GM18517 (cell line): ENCODE results near the gene RASL11B.
"Not testable (repeated sequence)": the region's sequence is repeated elsewhere in the genome, so short reads cannot be mapped to it uniquely, and the experiment has no call there.

ENCODE experiments used
- ATAC-seq: cut with Tn5 transposase; IDR thresholded peaks from one replicate; pipeline ENCODE4 v1.9.1; 2021; ENCODE audit warnings: mild to moderate bottlenecking, moderate library complexity; ENCODE audit not compliant: unreplicated experiment

Gene RASL11B, protein sequence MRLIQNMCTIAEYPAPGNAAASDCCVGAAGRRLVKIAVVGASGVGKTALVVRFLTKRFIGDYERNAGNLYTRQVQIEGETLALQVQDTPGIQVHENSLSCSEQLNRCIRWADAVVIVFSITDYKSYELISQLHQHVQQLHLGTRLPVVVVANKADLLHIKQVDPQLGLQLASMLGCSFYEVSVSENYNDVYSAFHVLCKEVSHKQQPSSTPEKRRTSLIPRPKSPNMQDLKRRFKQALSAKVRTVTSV

DNA sequence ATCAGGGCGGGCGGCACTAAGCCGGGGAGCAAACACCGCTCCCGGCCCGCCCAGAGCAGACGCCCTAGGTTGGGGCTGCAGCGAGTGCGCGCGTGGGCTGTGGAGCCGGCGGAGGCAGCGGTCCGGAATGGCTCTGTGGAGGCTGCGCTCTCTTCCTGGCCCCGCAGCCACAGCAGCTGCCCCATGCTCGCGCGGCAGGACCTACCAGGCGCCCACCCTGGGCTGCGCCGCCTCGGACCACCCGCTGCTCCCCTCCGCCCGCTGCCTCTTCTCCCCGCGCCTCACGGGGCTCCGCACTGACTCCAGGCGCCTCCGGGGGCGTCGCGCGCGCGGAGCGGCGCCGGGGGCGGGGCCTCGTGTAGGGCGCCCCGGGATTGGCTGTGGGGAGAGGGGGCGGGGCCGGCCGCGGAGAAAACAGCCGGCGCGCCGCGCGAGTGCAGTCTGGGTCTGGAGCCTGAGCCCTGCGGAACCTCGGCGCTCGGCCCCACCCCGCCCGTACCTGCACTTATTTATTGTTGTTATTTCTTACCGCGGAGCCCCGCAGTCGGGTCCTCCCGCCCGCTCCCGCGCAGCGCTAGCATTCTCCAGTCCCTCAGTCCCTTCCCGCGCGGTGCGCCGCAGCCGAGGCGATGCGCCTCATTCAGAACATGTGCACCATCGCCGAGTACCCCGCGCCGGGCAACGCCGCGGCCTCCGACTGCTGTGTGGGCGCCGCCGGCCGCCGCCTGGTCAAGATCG is at the start of gene RASL11B:
TSS of gene RASL11B (plus strand) at position 439 of the 738 bp plus-strand sequence. CDS start at position 630, 191 bp downstream.
- peak; percentile 97 for ATAC-seq

DNA sequence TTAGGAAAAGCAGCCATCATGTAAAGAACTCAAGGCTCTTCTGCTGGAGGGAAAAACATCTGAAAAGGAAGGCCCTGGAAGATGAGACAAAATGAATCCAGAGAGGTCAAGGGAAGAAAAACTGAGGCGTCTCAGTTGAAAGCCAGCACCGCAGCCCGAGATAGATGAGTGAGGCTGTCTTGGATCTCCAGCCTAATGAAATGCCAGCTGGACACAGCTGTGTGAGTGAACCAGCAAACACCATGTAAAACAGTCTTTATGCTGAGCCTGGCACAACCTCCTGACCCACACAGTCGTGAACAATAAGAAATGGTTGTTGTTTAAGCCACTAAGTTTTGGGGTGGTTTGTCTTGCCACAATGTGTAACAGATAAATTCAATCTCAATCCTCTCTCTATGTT is 48.6 kb upstream of the RASL11B start:
- ATAC-seq: no peak

DNA sequence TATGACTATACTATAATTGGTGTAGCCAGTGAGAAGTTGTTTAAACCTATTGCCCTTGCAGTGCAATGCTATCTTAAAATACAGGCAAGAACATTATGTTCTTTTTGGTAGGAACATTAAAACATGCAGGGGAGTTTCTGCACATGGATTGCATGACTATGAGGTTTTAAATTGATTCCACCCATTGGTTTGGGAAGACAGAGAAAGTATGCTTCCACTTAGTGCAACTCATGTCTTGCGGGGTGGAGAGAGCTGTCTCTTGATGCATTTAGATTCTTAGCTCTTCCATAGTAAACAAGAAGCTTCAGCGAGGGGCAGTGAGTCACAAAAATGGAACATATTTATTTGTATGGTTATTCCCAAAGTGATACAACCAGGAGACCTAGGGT is 39.5 kb upstream of the RASL11B start:
- no peak for ATAC-seq

DNA sequence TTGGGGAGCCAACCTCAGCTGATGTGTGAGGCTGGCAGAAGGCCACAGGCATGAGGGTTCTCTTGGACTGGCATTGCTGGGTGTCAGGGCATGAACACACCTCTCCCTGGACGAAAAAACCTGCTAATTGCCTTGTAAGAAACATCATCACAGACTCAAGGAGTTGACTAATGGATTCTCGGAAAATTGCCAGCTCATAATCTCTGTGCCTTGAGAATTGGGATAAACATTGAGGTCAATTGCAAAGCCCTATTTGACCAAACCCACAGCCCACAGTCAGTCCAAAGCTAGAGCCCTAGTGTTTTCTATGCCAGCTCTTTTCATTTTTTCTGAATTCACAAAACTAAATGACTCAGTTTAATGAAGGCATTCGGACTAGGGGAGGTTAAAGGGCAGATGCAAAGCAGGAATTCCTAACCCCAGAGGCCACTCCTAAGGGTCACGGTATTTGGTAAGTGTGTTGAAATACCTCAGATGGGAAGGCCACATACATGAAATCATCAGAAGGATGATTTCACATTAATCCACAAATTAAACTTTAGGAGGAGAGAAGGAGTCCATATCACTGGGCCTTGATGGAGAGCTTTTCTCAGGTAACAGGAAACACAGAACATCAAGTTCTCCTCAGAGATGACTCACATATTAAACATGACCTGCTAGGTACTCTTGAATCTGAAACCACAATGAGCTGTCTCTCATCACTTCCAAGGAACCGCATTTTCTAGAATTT is 39.0 kb upstream of the RASL11B start:
- no peak for ATAC-seq

DNA sequence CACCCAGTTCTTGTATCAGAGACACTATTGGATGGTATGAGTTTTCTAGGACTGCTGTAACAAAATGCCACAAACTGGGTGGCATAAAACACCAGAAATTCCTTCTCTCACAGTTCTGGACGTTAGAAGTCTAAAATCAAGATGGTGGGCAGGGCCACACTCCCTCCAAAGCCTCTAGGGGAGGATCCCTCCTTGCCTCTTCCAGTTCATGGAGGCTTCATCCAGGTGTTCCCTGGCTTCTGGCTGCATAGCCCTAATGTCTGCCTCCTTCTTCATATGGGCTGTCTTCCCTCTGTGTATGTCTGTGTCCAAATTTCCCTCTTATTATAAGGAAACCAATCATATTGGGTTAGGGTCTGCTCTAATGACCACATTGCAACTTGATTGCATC is 38.4 kb upstream of the RASL11B start:
- no peak for ATAC-seq

DNA sequence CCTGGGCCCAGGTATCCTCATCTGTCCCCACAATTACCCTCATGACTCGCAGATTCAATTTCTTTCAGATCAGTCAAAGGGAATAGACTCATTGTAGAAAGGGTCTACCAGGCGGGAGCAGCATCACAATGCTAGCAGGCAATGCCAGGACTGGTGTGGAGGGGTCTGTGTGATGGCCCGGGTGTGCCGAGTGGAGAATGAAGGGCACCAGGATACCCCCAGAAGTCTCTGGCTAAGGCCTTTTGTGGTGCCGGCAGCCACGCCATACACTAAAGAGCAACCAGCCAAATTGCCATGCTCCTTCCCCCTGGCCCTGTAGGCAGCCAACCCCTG is 37.9 kb upstream of the RASL11B start:
- ATAC-seq: no peak

DNA sequence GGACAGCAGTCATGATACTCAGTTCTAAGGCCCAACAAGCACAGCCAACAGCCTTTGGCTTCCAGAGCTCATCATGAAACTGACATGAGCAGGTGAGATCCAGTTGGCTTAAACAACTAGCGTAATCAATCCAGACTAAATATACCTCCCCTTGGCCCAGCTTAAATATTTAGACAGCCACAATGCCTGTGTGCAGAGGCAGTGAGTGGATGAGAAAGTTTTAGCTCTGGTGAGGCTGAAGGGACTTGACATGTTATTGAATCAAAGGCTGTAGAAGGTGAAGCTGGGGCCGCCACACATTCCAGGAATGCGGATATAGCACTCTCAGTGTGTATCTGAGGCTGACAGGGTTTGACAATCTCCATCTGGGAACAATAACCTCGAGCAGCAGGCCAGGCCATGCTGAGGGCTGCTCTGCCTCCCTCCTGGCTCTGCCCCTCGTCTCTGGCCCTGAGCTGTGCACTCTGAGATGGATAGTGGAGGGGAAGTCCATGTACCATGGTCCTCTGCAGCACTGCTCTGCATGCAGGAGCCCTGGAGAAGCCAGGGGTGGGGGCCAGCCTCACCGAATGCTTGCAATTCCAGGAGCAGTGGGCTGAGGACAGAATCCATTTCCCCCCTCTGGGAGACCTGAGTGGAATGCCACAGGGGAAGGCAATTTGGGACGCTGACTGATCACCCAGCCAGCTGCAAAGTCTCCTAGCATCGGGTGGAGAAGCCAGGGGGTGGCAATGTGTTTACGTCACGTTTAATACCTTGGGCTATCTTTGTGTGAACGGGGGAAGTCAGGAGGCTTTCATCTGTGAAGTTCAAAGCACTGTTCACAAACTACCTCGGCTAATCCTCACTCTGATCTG is 37.3 kb upstream of the RASL11B start:
- no peak for ATAC-seq

DNA sequence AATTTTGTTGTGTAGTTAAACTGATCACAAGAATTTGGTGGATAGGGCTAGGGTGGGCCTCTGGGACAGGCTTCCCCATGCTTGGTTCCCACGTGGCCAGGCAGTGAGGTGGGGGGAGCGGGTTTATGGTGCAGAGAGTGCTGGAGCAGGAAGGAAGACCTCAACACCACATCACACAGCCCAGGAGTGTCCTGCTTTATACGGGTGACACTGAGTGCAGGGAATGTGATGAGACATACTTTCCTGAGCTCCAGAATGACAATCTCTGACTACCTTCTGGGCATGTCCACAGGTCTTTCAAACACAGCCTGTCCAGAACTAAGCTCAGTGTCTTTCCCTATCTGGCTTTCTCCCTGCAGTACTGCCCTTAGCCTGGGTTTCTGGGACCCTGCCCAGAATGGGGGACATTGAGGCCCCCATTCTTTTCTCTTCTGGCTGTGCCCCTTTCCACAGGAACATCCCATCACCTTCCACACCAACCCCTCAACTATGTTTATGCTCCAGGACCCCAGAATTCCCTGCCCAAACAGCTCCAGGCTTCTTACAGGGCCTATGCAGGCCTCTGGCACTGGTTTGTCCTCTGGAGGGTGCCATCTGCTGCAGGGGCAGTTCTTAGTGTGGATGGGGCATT is 36.5 kb upstream of the RASL11B start:
- no peak for ATAC-seq

DNA sequence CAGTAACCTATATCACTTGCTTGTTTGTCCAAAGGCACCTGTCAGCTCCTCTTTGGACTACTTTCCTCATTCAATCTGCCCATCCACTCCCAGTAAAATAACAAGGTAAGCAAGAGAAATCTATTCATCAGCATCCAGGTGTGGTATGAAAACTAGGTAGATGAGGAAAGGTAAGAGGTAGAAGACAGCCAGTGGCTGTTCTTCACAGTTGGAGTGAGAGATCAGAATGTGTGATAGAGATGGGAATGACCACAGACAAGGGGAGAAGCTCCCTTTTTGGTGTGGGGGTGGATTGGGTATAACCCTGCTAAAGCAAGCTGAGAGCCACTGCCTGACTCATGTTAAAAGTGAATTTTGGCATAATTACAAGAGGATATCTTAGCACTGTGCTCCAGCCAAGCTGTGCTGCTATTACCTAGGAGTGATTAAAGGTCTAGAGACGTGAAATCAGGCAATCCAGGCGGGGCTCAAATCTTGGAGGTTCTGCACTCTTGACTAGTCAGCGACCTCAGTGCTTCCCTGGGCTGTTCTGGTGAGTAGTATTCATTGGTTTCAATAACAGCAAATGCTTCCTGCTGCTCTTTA is 28.1 kb upstream of the RASL11B start:
- ATAC-seq: no peak

DNA sequence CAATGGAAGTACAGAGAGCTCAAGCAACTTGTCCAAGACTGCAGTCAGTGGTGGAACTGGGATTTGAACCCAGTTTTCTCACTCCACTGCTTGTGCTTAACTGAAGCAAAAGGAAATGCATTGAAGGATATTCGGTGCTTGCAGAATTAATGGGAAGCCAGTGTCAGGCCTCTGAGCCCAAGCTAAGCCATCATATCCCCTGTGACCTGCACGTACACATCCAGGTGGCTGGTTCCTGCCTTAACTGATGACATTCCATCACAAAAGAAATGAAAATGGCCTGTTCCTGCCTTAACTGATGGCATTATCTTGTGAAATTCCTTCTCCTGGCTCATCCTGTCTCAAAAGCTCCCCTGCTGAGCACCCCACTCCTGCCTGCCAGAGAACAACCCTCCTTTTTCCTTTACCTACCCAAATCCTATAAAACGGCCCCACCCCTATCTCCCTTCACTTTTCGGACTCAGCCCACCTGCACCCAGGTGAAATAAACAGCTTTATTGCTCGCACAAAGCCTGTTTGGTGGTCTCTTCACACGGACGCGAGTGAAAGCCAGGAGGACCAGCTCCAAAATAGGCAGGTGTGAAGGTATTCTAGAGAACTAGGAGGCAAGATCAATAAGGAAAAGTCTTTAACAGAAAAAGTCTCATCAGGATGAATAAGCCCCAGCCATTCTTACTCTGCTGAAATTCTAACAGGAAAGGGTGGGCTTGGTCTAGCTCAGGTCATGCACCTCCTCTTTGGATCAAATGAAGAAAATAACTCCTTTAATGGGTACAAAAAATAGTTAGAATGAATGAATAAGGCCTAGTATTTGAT is 27.3 kb upstream of the RASL11B start:
- not testable (repeated sequence) for ATAC-seq

DNA sequence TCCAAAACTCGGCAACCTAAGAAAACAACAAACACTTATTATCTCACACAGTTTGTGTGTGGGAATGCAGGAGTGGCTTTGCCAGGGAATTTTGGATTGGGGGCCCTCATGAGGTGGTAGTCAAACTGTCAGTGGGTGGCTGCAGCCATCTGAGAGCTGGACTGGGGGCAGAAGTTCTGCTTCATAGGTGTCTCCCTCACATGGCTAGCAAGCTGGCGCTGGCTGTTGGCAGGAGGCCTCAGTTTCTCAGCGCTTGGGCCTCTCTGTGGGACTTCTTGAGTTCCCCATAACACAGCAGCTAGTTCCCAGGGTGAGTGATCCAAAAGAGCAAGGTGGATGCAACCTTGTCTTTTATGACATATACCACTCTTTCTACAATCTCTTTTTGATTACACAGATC is 26.0 kb upstream of the RASL11B start:
- no peak for ATAC-seq

DNA sequence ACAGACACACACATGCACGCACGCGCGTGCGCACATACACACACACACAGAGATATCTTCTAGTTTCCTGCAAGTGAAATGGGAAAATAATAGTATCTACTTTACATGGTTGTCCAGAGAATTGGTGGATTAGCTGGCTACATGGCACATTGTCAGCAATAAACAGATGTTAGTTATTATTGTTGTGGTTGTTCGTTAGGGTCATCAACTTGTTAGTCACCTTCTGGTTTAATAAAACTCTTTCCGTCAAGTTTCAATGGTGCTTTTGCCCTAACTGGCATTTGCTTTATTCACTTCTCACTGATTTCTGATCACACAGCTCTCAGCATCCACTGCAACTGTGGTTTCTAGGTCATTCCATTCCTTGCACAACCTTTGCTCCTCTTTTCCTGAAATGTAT is 25.4 kb upstream of the RASL11B start:
- ATAC-seq: no peak

DNA sequence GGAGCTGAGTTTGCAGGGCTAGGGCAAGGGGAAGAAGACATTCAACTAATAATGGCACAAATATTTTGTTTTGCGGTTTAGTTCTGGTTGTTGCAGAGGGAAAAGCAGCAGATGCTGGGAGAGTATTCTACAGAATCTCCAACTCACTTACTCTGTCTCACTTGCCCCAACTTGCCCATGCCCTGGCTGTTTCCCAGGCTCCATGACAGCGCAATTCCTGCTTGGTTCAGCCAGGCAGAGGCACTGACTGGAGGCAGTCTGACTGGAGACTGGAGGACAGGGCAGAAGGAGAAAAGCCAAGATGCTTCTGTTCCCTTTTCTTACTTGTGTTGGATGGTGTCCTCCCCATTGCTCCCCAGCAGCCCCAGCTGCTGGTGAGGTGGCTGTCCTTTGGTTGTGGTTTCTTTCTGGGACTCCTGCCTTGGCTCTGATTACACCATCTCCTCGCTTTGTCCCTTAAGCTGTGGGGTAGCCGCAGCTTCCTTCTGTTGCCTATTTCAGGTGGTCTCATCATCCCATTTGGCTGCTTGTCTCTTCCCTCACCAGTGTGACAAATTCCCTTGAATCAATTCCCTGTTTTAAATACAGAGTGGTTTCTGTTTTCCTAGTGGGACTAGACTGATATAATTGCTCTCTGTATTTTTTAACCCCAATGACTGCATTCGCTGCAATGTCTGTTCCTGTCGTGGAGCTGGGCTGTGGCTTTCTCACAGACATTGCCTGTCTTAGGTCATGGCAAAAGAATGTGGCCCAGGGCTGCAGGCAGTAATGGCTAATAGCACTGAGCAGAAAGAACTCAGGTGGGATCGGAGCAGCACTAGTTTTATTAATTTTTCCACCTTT is 24.2 kb upstream of the RASL11B start:
- ATAC-seq: no peak

DNA sequence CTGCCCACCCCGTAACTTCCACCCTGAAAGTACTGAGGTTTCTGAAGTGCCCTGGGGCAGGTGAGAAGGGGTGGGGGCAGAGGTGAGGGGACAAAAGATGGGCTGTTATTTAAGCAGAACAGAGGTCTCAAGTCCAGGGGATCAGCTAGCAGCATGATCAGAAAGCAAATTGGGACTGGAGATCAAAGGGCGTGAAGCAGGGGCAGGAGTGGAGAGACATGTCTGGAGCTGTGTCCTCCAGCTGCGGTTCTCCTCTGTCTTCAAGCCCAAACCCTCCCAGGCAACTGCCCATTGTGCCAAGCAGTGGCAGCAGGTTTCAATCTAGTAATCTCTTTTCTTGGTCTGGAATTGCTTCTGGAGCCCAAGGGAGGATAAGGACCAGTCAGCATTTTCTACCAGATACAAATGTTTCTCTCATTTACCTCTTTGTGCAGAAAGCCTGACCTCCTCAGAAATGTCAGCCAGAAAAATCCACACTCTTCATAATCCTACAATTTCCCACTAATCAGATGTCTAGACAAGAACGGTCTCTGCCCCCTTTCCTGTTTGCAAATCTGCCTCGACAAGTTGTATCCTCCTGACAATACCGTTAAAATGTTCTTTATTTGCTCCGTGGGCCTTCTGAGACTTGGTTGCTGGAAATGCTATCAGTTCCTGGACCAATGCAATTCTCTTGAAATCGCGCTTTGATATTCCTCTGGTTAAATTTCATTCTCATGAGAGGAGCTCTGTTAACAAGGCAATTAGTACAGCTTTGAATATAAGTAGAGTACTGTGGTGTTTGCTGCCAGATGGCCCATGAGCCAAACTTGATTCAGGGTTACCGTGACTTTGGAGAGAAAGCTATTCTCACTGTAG is 23.2 kb upstream of the RASL11B start:
- no peak for ATAC-seq

DNA sequence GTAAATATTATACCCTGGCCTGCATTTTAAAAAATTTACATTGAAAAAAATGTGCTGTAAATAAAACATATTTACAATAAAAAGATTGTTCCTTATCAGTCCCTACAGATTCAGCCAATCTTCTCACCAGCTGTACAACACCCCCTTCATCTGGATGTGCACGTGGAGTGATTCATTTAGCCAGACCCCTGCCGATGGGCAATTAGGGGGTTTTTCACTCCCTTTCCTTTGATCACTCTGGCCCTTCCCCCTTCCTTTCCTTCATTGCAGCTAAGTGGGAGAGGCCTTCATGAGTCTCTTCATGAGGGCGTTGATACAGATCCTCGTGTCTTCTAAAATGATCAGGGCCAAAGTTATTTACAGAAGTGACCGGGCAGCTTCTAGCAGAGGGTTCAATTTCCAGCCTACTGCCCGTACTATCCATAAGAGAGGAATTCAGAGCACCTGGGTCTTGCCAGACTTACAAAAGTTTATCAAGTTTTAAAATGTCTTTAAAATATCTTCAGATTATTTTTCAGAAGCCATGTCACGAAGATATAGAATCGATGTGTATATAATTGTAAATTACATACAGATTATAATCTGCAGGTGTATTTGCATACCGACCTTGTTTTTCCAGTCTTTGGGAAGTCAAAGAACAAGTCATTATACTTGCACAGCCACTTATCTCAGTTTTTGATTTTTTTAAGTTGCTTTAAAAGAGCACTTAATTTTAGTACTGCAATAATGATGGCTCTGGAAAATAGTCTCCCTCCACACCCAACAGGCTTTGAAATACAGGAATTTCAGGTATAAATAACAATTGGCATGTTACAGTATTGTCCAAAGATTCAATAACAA is 21.4 kb upstream of the RASL11B start:
- ATAC-seq: no peak

DNA sequence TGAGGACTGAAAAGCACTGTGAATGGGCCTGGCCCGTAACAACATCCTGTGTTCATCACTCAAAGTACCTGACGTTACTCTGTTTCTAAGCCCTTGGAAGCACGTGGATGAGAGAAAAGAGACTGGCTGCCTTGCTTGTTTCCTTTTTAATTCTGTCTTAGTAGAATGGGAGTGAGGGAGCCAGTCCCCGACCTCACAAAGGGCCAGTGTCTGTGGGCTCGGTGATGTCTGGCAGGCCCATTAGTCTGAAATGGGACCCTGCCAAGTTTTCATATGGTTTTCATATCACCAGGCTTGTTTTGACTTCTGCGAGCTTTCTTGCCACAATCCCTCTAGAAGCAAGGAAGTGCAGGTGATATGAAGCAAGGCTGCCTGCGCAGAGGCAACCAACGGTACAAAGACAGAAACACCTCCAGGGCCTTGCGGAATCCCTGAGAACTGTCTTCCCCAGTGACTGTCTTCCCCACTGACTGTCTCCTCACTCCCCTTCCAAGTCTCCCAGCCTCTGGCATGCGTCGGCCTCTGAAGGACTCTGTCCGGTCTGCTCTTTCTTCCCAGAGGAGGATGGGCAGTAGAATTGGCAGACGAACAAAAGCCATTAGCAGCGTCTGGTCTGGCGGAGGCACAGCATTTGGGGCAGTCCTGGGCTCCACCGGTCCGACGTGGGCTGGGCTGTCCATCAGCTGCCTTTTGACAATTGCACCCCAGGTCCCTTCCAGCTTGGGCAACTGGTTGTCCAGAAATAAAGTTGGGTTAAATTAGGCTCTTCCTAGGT is 20.2 kb upstream of the RASL11B start:
- ATAC-seq: no peak
